ENCODE measurements around the gene ZNF668. TPM values are rescaled to one million over a fixed set of nuclear protein-coding genes. Genes with fewer than 3 reads are reported as not detected.
A peak's percentile ranks its signal among the peaks of the same experiment; 100 is the strongest.

Gene ZNF668
- polyA plus RNA-seq, 1 donor = 5.1 TPM

- DNase-seq = no peak
These were observed 7.7 kb upstream of the ZNF668 start for GRCh38 chr16:31081428-31082351.

GRCh38 chr16:31080756-31081419 is 6.8 kb upstream of the ZNF668 start:
- DNase-seq = no peak

- no peak for DNase-seq
These were observed 6.1 kb upstream of the ZNF668 start for GRCh38 chr16:31080035-31080629.

DNA sequence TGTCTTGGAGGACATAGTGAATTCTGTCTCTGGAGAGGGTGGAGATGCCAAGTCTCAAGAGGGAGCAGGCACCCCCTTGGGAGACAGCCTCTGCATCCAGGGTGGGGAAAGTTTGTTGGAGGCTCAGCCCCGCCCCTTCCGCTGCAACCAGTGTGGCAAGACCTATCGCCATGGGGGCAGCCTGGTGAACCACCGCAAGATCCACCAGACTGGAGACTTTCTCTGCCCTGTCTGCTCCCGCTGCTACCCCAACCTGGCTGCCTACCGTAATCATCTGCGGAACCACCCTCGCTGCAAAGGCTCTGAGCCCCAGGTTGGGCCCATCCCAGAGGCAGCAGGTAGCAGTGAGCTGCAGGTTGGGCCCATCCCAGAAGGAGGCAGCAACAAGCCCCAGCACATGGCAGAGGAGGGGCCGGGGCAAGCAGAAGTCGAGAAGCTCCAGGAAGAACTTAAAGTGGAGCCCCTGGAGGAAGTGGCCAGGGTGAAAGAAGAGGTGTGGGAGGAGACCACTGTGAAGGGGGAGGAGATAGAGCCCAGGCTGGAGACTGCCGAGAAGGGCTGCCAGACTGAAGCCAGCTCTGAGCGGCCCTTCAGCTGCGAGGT is 5.4 kb upstream of the ZNF668 start:
- no peak for DNase-seq

DNA sequence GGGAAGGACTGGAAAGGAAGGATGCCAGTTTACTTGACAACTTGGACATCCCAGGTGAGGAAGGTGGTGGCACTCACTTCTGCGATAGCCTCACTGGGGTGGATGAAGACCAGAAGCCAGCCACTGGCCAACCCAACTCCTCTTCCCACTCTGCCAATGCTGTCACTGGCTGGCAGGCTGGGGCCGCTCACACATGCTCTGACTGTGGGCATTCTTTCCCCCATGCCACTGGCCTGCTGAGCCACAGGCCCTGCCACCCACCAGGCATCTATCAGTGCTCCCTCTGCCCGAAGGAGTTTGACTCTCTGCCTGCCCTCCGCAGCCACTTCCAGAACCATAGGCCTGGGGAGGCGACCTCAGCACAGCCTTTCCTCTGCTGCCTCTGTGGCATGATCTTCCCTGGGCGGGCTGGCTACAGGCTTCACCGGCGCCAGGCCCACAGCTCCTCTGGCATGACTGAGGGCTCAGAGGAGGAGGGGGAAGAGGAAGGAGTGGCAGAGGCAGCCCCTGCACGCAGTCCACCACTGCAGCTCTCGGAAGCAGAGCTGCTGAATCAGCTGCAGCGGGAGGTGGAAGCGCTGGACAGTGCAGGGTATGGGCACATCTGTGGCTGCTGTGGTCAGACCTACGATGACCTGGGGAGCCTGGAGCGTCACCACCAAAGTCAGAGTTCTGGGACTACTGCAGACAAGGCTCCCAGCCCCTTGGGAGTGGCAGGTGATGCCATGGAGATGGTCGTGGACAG is 4.7 kb upstream of the ZNF668 start:
- no peak for DNase-seq

GRCh38 chr16:31077592-31078396 is 3.8 kb upstream of the ZNF668 start:
- no peak for DNase-seq

DNA sequence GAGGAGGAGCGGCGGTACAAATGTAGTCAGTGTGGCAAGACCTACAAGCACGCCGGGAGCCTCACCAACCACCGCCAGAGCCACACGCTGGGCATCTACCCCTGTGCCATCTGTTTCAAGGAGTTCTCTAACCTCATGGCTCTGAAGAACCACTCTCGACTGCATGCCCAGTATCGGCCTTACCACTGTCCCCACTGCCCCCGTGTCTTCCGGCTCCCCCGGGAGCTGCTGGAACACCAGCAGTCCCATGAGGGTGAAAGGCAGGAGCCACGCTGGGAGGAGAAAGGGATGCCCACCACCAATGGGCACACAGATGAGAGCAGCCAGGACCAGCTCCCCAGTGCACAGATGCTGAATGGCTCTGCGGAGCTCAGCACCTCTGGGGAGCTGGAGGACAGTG is 3.0 kb upstream of the ZNF668 start:
- no peak for DNase-seq

- DNase-seq = no peak
These were observed 2.3 kb upstream of the ZNF668 start for GRCh38 chr16:31076319-31076718.

DNA sequence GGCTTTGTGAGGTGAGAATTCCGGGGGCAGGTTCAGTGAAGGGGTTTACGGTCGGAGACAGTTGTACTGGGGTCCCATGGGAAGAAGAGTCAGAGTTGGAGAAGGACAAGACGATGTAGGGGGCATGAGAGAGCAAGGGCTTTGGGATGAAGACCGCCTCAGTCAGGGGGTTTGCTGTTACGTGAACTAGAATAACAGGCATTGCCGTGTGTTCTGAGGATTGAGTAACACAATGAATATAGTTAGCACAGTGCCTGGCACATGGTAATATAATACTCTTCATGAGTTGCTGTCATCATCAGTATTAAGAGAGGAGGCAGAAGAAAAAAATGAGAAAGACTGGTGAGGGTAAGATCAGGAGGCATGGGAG is 759 bp upstream of the ZNF668 start:
- no peak for DNase-seq

DNA sequence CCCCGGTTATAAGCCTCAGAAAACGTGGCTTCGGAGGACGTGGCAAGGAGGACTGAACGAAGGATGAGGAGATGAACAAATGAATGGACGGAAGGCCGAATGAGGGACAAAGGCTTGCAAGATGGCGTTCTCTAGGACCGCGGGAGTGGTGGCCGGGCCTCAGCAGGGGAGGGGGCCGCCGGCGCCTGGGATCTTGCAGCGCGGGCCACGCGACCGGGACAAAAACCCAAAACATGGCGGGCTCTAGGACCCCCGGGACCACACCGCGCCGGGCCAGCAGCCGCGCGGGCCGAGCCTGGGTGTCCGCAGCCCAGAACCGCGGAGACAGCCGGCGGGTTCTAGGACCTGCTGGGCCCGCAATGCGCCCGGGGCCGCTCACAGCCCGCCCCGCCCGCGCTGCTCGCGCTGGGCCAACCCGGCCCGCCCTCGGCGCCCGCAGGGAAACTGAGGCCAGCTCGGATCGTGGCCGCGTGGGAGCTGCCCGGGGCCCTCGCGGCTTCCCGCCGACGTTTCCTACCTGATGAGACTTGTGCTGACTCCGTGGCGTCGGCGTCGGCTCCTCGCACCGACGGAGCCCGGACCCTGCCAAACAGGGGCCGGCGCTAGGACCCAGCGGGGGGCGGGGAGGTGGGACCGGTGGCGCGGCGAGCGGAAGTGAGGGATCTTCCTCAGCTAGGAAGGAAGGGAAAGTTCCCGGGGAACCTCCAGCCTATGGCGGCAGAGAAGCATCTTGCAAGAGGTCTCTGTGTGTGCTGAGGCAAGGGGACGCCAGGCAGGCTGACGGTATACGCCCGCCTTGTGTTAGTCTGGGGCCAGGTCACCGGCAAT is 684 bp downstream of the ZNF668 start:
- DNase-seq = peak; percentile 91

GRCh38 chr16:31072540-31073141 is 1.4 kb downstream of the ZNF668 start:
- DNase-seq = no peak

GRCh38 chr16:31071861-31072260 is 2.2 kb downstream of the ZNF668 start:
- DNase-seq = no peak

- DNase-seq = no peak
These were observed 6.7 kb downstream of the ZNF668 start for GRCh38 chr16:31067342-31067741.

DNA sequence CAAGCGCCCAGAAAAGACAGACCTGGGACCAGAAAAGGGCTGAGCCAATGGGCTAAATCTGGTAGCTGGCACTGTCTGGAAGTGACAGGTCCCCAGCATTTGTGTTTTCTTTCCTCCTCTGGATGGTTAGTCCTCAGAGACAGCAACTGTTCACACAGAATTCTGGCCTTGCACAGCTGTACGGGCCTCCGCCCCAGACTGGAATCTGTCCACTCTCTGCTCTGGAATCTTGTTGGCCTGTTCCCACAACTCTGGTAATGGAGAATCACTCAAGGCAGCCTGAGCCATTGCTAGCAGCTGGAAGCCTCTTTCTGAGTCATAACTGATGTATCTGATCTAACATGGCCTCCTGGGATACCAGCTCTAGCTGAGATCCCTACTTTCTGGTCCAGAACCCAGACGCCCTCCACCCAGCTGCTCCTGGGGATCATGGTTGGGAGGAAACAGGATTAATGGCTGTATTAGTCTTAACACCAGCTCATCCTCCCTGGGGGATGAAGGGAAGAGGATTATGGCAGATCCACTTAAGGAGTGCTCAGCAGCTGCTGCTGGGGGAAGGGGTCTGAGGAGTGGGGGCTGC is 9.1 kb downstream of the ZNF668 start:
- no peak for DNase-seq

- no peak for DNase-seq
These were observed 10.0 kb downstream of the ZNF668 start for GRCh38 chr16:31063843-31064611.

GRCh38 chr16:31063495-31063842 is 10.6 kb downstream of the ZNF668 start:
- DNase-seq = no peak

GRCh38 chr16:31061813-31062440 is 12.1 kb downstream of the ZNF668 start:
- no peak for DNase-seq

All from left kidney (tissue), 2 donors.